Endothelial cell of umbilical vein (primary cell): ENCODE measurements around the gene ATRIP. TPM values are rescaled to one million over a fixed set of nuclear protein-coding genes. Genes with fewer than 3 reads are reported as not detected.

Experiments
- BruUV-seq: library from RNA; stranded (reverse); fragments of 400-500 nt; replicated peaks from 2 replicates; lab custom pipeline; 2021; lab: Mats Ljungman, UMichigan
- CTCF ChIA-PET: fragments of 300-600, 350-600 bp; sonication (Branson Sonifier 250); formaldehyde crosslinking; loops from one replicate; lab custom pipeline; 2021; ENCODE audit warnings: antibody characterized with exemption, inconsistent platforms; lab: Charles Lee
- POLR2A ChIA-PET: fragments of 300-600, 350-600 bp; sonication (Branson Sonifier 250); formaldehyde crosslinking; loops from one replicate; lab custom pipeline; 2021; ENCODE audit warnings: antibody characterized with exemption, inconsistent platforms; lab: Charles Lee
- DNase-seq: peaks from one replicate; pipeline ENCODE4 v3.0.0-alpha.2; 2011; ENCODE audit warnings: low read depth, low spot score
- FAIRE-seq: peaks from 2 replicates; lab custom pipeline; 2011; peaks lifted over from hg19 to GRCh38; lab: Jason Lieb, UNC
- H2AFZ ChIP-seq: 2 replicates; pipeline ENCODE4 v1.6.0; 2012; ENCODE audit warnings: low read depth, low read length, control low read depth, inconsistent platforms
- H3K27ac ChIP-seq: 2 replicates; pipeline ENCODE4 v1.5.1; 2011; ENCODE audit warnings: low read depth, mild to moderate bottlenecking, control low read depth, low read length, moderate library complexity; ENCODE audit not compliant: insufficient read depth
- H3K27me3 ChIP-seq, 2 experiments: 2 replicates each; pipeline versions ENCODE4 v1.6.0 to v1.6.1; 2011; ENCODE audit warnings: low read length in 2 of 2, mixed read lengths in 1 of 2; ENCODE audit not compliant: control insufficient read depth in 2 of 2, insufficient read depth in 2 of 2
- H3K36me3 ChIP-seq, 2 experiments: 2 replicates in 1 of 2; 3 replicates in 1 of 2; pipeline ENCODE4 v1.5.1; 2011; ENCODE audit warnings: low read length in 2 of 2, mild to moderate bottlenecking in 1 of 2, moderate library complexity in 1 of 2; ENCODE audit not compliant: control insufficient read depth in 2 of 2, insufficient read depth in 2 of 2; ENCODE audit errors: extremely low read depth in 1 of 2
- H3K4me1 ChIP-seq: 3 replicates; pipeline ENCODE4 v1.5.1; 2011; ENCODE audit warnings: mild to moderate bottlenecking, low read length; ENCODE audit not compliant: control insufficient read depth, insufficient read depth; ENCODE audit errors: extremely low read depth
- H3K4me2 ChIP-seq: 2 replicates; pipeline ENCODE4 v1.6.1; 2011; ENCODE audit warnings: low read length, control low read depth, mixed read lengths; ENCODE audit not compliant: insufficient read depth
- H3K4me3 ChIP-seq, 3 experiments: fragments of 200-600 bp in 1 of 3; sonication (generic), shearing (Covaris generic) in 1 of 3; replicated peaks in 1 of 3; 2 replicates each; pipeline ENCODE4 v1.5.1; 2011 to 2016; ENCODE audit warnings: control low read depth in 3 of 3, low read length in 3 of 3, mild to moderate bottlenecking in 2 of 3, inconsistent platforms in 1 of 3, low read depth in 1 of 3, moderate library complexity in 1 of 3; ENCODE audit not compliant: insufficient read depth in 1 of 3
- H3K79me2 ChIP-seq: 2 replicates; pipeline ENCODE4 v1.6.0; 2012; ENCODE audit warnings: low read length, inconsistent platforms; ENCODE audit not compliant: control insufficient read depth, insufficient read depth
- H3K9ac ChIP-seq: replicated peaks from 2 replicates; pipeline ENCODE3; 2011; ENCODE audit warnings: low read length, control low read depth; ENCODE audit not compliant: insufficient read depth; ENCODE audit errors: extremely low read depth
- H3K9me1 ChIP-seq: replicated peaks from 3 replicates; pipeline ENCODE4 v1.6.0; 2011; ENCODE audit warnings: mild to moderate bottlenecking, low read length; ENCODE audit not compliant: control insufficient read depth, insufficient read depth; ENCODE audit errors: extremely low read depth
- H3K9me3 ChIP-seq: replicated peaks from 2 replicates; pipeline ENCODE4 v1.5.1; 2012; ENCODE audit warnings: low read length, inconsistent platforms; ENCODE audit not compliant: control insufficient read depth, insufficient read depth
- H4K20me1 ChIP-seq: replicated peaks from 2 replicates; pipeline ENCODE3; 2011; ENCODE audit warnings: mild to moderate bottlenecking, low read length; ENCODE audit not compliant: control insufficient read depth, insufficient read depth; ENCODE audit errors: extremely low read depth
- CTCF ChIP-seq, 2 donors: IDR thresholded peaks; 1 replicate in 1 of 2; 2 replicates in 1 of 2; pipeline ENCODE4 v1.5.1; 2011; ENCODE audit warnings: low read length in 2 of 2, mild to moderate bottlenecking in 2 of 2, moderate library complexity in 2 of 2, control low read depth in 1 of 2, inconsistent platforms in 1 of 2, low read depth in 1 of 2; ENCODE audit not compliant: insufficient read depth in 1 of 2; ENCODE audit errors: extremely low read depth in 1 of 2
- JUN ChIP-seq: IDR thresholded peaks from 2 replicates; pipeline ENCODE4 v1.6.1; 2011; ENCODE audit warnings: borderline replicate concordance, low read depth; ENCODE audit not compliant: insufficient read length, insufficient read depth
- MAX ChIP-seq: IDR thresholded peaks from 2 replicates; pipeline ENCODE4 v1.6.1; 2011; ENCODE audit not compliant: insufficient read depth, insufficient read length
- MYC ChIP-seq: IDR thresholded peaks from one replicate; pipeline ENCODE4 v1.6.1; 2011; ENCODE audit warnings: mild to moderate bottlenecking, low read depth, low read length
- dilution Hi-C: fragments of 300-500 bp; cut with MboI; formaldehyde crosslinking; loops from one replicate; pipeline ENCODE4 v1.15.0; 2019; ENCODE audit warnings: low sequenced_read_pairs; ENCODE audit not compliant: extremely low pct_ligation_motif_present
- intact Hi-C: fragments of 100-400 bp; cut with micrococcal nuclease; formaldehyde crosslinking; loops from one replicate; pipeline ENCODE4 v1.10.0; 2022
- polyA plus RNA-seq, 4 experiments: library from polyadenylated mRNA; depleted of rRNA in 3 of 4; stranded (reverse) in 3 of 4; unstranded in 1 of 4; fragments of >200 nt; gene quantifications; 2 replicates each; pipeline versions ENCODE4 v1.2.1 to v1.2.3, GENCODE V29; 2011 to 2012; ENCODE audit warnings: missing spikeins in 1 of 4
- total RNA-seq: library from RNA; stranded (reverse); gene quantifications from 2 replicates; pipeline ENCODE4 v1.2.3, GENCODE V29; 2021

The ATRIP gene
- total and polyA plus RNA-seq, 2 donors (not counting 3 experiments of a cell fraction or from before 2014, with no cell fraction given) = 10.6 to 14.7 TPM

DNA sequence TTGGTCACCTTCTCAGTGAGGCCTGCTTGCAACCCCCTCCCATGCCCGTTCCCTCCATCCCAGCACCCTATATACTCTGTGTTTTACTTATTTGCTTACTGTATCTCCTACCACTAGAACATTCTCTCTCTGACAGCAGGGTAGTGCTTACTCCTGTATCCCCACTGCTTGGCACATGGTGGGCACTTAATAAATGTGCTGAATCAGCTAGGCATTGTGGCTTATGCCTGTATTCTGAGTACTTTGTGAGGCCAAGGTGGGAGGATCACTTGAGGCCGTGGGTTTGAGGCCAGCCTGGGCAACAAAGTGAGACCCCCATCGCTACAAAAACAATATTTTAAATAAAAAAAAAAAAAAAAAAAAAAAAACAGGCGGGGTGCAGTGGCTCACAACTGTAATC lies 65.0 kb downstream of the ATRIP start:
- Histone ChIP-seq H3K27me3 (no peaks in the 10 kb centered on the region), H4K20me1 (no peaks in the 10 kb centered on the region), H3K9me1 (no peaks in the 10 kb centered on the region), H3K4me1 (no peaks in the 10 kb centered on the region), H3K4me3 (no peak overlapping the region), H3K36me3 (no peaks in the 10 kb centered on the region), H3K9me3 (no peaks in the 10 kb centered on the region), H3K27ac (no peak overlapping the region), H3K9ac (no peak overlapping the region), H3K4me2 (no peak overlapping the region), H3K79me2 (no peaks in the 10 kb centered on the region), H2AFZ (no peak overlapping the region)
- intact Hi-C loops (no loop called here), dilution Hi-C loops (no loop called here)
- POLR2A ChIA-PET = interaction anchor here (0.7 kb wide), 1 partner anchor 25 kb away, joined by 4 read pairs; no protein-coding TSS in a partner anchor
- DNase-seq = no peak
- no TSS peak for BruUV-seq
- FAIRE-seq = no peak
- CTCF ChIA-PET = interaction anchor here (0.7 to 1.6 kb wide), 4 partner anchors 12 to 48 kb away, joined by 3 to 4 read pairs (median 3); no protein-coding TSS in a partner anchor
- TF ChIP-seq MAX (no peak), JUN (no peak), CTCF (IDR thresholded peaks at IDR 0.05; ENCODE audit: extremely low read depth in 1 of 2, insufficient read depth in 1 of 2, low read depth in 1 of 2, low read length in 2 of 2) (no peak), MYC (no peak)
